Posterior cingulate gyrus (tissue), 11 donors: Measurements from ENCODE around the gene SYT2.
A peak's percentile ranks its signal among the peaks of the same experiment; 100 is the strongest.
"Not testable (repeated sequence)": the region's sequence is repeated elsewhere in the genome, so short reads cannot be mapped to it uniquely, and the experiment has no call there.

Experiments
- DNase-seq, 10 donors: peaks; one replicate each; pipeline versions ENCODE4 v3.0.0 to v3.0.0-alpha.2; 2020 to 2021; ENCODE audit warnings: mixed read lengths in 3 of 10
- intact Hi-C: fragments of 100-400 bp; cut with DNase I; formaldehyde crosslinking; loops from one replicate; pipeline ENCODE4 v1.15.1; 2023

Gene SYT2

DNA sequence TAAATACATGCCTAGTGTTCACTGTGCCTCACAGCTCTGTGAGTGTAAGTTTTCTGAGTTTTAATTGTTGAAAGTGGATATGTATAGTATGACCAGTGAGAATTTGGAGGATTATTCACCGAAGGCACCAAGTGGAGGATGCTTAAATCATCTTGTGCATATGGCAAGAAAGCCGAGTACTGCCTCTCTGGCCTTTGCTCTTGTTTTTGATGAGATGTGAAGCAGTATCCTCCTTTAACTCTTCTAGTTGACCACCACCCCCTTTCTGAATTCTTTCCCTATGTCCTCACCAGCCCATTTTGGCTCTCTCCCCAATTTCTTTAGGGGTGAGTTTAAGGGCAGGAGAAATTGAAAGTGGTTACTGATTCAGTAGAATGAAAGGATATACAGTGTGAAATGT, 130.4 kb downstream of the SYT2 start:
- DNase-seq = no peak
- intact Hi-C loops = no loop called here

DNA sequence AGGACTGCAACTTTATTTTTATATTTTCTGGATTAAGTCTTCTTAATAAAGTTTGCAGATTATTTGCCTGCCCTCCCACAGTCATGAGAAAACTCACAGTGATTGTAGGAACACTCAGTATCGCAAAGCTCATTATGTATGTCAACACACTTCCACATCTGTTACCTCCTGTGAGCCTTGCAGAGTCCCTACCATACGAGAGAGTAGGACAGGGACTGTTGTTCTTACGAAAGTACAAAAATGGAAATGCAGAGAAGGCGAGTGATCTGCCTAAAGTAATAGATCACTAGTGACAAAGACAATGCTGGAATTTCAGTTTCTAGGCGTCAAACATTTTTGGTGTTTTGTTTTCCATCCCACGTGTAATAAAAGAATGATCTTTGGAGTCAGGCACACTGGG, 131.7 kb downstream of the SYT2 start:
- intact Hi-C loops = no loop called here

GRCh38 chr1:202578001-202578504, 132.2 kb downstream of the SYT2 start:
- no peak for DNase-seq
- intact Hi-C loops = no loop called here

More for the DNA sequence above, 131.7 kb downstream of the SYT2 start:
- no peak for DNase-seq

- no peak for DNase-seq
- intact Hi-C loops = no loop called here
These were observed 132.9 kb downstream of the SYT2 start for GRCh38 chr1:202577381-202577780.

DNA sequence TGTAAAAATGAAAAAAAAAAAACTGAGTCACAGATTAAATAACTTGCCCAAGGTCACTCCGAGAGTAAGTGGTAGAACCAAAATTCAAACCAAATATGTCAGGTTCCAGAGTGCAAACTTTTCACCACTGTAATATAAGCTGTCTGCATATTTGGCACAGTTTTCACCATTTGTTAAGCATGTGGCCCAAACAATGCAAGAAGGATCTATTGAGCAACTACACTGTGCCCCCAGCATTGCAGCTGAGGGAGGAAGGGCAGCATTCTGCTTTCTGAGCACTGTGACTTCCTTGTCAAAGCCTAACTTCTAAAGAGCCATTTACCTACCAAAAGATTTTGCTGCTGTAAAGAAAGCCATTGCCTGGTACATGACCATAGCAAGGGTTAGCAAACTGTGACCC, 133.4 kb downstream of the SYT2 start:
- DNase-seq = no peak
- intact Hi-C loops = no loop called here

DNA sequence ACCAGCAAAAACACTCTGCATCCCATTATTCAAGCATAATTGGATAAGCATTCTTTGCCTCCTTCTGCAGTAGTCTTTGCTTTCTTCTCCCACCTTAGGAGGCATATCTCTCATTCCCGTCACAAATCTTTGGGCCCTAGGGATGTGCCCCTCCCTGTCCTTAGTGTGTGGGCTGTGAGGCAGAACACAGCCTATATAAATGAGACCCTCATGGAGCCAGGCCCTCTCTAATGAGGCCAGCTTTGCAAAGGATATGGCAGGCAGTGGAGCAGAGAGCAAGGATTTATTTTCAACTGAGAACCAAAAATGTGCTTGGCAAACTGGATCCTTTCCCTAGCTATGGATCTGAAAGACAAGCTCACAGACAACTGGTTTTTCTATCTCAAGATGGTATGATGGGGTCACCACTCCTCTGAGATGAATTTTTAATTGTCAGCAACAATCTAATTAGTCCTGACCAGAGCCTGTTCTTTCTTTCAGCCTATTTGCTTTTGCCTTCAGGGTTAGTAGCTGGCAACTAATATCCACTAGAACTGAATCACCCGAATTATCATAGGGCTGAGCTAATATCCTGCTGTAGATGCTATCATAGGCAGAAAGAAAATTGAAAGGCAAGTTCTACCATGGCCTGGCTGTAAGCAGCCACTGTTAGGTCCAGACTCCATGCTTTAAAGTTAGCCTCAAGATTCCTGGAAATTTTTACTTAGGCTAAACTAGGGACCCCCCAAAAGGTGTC, 134.2 kb downstream of the SYT2 start:
- intact Hi-C loops = no loop called here
- no peak for DNase-seq

GRCh38 chr1:202572867-202573266, 137.4 kb downstream of the SYT2 start:
- intact Hi-C loops = no loop called here
- no peak for DNase-seq

- intact Hi-C loops = loop anchor here (1.0 kb wide), 1 partner anchor 71 kb away; no protein-coding TSS in a partner anchor
- DNase-seq = peak in 3 of 10 donors; percentile 30 to 86 (median 43)
These were observed 138.4 kb downstream of the SYT2 start for GRCh38 chr1:202571719-202572339.

GRCh38 chr1:202569393-202570322, 140.6 kb downstream of the SYT2 start:
- DNase-seq = no peak
- intact Hi-C loops = no loop called here

- no peak for DNase-seq
- intact Hi-C loops = no loop called here
These were observed 141.4 kb downstream of the SYT2 start for GRCh38 chr1:202568826-202569225.

- no peak for DNase-seq
- intact Hi-C loops = no loop called here
These were observed 141.8 kb downstream of the SYT2 start for GRCh38 chr1:202568410-202568809.

DNA sequence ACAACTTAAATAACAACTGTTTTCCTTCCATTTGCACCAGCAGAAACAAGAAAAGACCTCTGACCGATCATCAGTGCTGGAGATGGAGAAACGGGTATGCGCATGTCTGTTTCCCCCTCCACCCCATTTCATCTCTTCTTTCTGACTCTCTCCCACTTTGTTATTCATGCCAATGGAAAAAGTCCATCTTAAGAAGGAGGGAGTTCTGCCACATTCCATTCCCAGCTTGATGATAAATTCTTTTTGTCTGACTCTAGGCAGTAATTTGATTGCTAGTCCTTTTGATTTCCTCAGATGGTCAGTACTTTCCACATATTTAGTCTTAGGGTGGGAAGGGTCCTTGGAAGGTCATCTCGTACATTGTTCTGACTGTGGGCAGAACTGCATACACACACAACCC, 142.5 kb downstream of the SYT2 start:
- intact Hi-C loops = no loop called here
- no peak for DNase-seq

- intact Hi-C loops = no loop called here
- DNase-seq = no peak
These were observed 144.2 kb downstream of the SYT2 start for GRCh38 chr1:202565890-202566602.

GRCh38 chr1:202564958-202565495, 145.2 kb downstream of the SYT2 start:
- intact Hi-C loops = no loop called here
- DNase-seq = no peak

DNA sequence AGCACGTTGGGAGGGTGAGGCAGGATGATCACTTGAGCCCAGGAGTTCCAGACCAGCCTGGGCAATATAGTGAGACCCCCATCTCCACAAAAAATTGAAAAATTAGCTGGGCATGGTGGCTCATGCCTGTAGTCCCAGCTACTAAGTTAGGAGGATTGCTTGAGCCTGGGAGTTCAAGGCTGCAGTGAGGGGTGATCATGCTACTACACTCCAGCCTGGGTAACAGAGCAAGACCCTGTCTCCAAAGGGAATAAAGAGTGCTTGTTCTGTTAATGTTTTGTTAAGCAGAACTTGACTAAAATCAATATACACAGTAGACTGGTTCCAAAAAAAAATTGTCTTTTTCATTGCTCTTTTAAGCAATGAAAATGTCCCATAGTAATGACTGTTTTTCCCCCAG, 146.4 kb downstream of the SYT2 start:
- intact Hi-C loops = no loop called here
- no peak for DNase-seq

- no peak for DNase-seq
- intact Hi-C loops = no loop called here
These were observed 147.7 kb downstream of the SYT2 start for GRCh38 chr1:202562444-202563060.

DNA sequence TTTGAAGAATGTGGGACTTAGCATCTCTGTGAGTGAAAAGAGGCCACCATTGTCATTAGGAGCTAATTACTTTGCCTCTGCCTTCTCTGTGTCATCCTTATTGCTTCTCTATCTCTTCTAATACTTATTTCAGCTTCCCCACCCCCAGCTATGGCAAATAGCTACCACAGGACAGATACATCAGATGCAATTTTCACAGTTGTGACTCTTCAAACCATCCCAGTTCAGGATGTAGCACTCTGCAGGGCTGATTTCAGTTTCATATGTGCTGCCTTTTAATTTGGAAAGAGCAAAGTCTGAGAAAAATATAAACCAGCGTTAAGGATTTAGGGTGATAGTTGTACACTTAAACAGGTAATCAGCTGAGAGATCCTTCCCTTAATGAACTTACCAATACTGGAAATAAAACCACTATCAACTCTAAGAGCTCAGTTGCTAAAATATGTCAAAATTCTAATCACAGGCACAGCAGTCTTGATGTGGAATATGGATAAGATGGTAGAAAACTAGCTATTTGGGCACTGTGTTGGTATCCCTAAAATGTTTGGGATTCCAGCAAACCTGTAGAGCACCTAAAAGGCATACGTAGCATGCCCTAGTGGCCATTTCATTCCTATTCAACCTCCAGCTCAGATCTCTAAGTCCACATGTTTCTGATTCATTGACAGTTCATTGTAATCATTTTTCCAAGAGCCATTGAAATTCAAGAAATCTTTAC, 148.4 kb downstream of the SYT2 start:
- intact Hi-C loops = no loop called here
- DNase-seq = no peak

DNA sequence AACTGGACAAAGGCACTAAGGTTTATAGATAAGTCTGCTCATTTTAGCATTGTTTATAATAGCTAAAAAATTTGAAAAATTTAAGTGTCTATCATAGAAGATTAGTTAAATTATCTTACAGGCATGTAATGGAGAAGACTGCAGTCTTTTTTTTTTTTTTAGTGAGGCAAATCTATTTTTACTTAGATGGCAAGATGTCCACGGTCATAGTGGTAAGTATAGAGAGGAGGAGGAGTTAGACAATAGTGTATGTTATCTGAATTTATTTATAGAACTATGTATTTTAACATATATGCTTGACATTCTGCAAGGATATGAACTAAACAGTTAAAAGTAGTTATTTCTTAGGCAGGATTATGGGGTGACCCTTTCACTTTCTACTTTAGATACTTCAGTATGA, 149.0 kb downstream of the SYT2 start:
- intact Hi-C loops = no loop called here
- no peak for DNase-seq

DNA sequence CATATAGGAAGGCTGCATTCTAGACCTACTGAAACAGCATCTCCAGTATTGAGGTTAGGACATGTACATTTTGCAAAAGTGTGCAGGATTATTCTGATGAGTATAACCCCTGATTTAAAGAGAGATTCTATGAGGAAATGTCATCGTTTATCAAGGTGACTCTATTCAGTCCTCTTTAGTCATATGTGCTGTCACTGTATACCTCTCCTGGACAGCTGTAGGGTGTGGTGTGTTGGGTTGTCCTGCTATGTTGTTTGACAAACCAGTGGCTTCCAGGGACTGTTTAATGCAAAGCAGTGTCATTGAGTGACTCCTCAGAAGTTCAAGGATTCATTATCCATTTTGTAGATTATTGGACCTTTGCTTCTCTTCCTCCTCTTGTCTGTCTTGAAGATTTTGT, 152.6 kb downstream of the SYT2 start:
- DNase-seq, intact Hi-C loops: not testable (repeated sequence)
